PFSK-1 (cell line): ENCODE data around the gene SYVN1.

ENCODE experiments used
- FOXP2 ChIP-seq: optimal IDR thresholded peaks from 2 replicates; pipeline ENCODE3; 2011; ENCODE audit warnings: borderline replicate concordance, control low read depth, inconsistent platforms; ENCODE audit not compliant: insufficient read depth; ENCODE audit errors: extremely low read length, extremely low read depth
- POLR2AphosphoS5 ChIP-seq: IDR thresholded peaks from 2 replicates; pipeline ENCODE4 v1.6.1; 2012; ENCODE audit warnings: low read depth, mild to moderate bottlenecking, control low read depth, low read length, moderate library complexity
- TAF1 ChIP-seq: IDR thresholded peaks from 2 replicates; pipeline ENCODE4 v1.6.1; 2012; ENCODE audit warnings: low read length, control low read depth, borderline replicate concordance; ENCODE audit not compliant: insufficient read depth

GRCh38 chr11:65172600-65172999 lies 38.3 kb upstream of the SYVN1 start:
- no peak for TF ChIP-seq POLR2AphosphoS5
- no peak for TF ChIP-seq TAF1
- TF ChIP-seq FOXP2: no peak
